Loucy (cell line): Measurements from ENCODE around the gene CELF4.

Experiments used
- CTCF ChIP-seq: fragments of 200-600 bp; sonication (generic); conservative IDR thresholded peaks from 2 replicates; pipeline ENCODE4 v1.5.1; 2014; ENCODE audit warnings: mild to moderate bottlenecking, antibody characterized with exemption, low read length
- EZH2phosphoT487 ChIP-seq: fragments of 200-600 bp; IDR thresholded peaks from 2 replicates; pipeline ENCODE4 v1.6.1; 2018; ENCODE audit warnings: antibody characterized with exemption, mild to moderate bottlenecking, moderate library complexity, borderline replicate concordance

GRCh38 chr18:37452682-37453385 lies 112.8 kb downstream of the CELF4 start:
- TF ChIP-seq CTCF (no peak), EZH2phosphoT487 (no peak)
